SK-N-SH (cell line): Measurements from ENCODE around the gene ARID5A. TPM values are rescaled to one million over a fixed set of nuclear protein-coding genes. Genes with fewer than 3 reads are reported as not detected.

Experiments
- CTCF ChIA-PET: fragments of 300-600, 350-600 bp; formaldehyde crosslinking; extraction: SDS; loops from one replicate; lab custom pipeline; 2021; lab: Yijun Ruan, JAX
- POLR2A ChIA-PET: fragments of 350-600 bp; sonication (Branson Sonifier 250); formaldehyde crosslinking; extraction: SDS; loops from one replicate; lab custom pipeline; 2020; ENCODE audit warnings: antibody characterized with exemption, inconsistent platforms; lab: Yijun Ruan, JAX
- DNase-seq: peaks from one replicate; pipeline ENCODE4 v3.0.0; 2012
- H2AFZ ChIP-seq: fragments of 200-600 bp; sonication (generic); 2 replicates; pipeline ENCODE4 v1.8.1; 2016; ENCODE audit warnings: antibody characterized with exemption, mild to moderate bottlenecking, low read depth
- H3F3A ChIP-seq: fragments of 200-600 bp; sonication (generic); replicated peaks from 2 replicates; pipeline ENCODE3; 2016; ENCODE audit warnings: antibody characterized with exemption, mild to moderate bottlenecking; ENCODE audit not compliant: insufficient read depth
- H3K27ac ChIP-seq, 2 experiments: fragments of 200-500 bp in 1 of 2; fragments of 200-600 bp in 1 of 2; sonication (Bioruptor generic) in 1 of 2; sonication (generic), shearing (Covaris generic) in 1 of 2; 2 replicates each; pipeline versions ENCODE4 v1.5.1 to v1.6.1; 2014 to 2016; ENCODE audit warnings: low read depth in 2 of 2, inconsistent platforms in 1 of 2, low read length in 1 of 2, mild to moderate bottlenecking in 1 of 2, mixed read lengths in 1 of 2
- H3K27me3 ChIP-seq: fragments of 200-600 bp; sonication (generic), shearing (Covaris generic); 2 replicates; pipeline ENCODE4 v1.6.1; 2016; ENCODE audit warnings: mixed run types; ENCODE audit not compliant: insufficient read depth
- H3K36me3 ChIP-seq, 2 experiments: fragments of 200-500 bp in 1 of 2; fragments of 200-600 bp in 1 of 2; sonication (Bioruptor generic) in 1 of 2; sonication (generic) in 1 of 2; replicated peaks in 1 of 2; 2 replicates each; pipeline versions ENCODE3 to v1.5.1; 2014 to 2016; ENCODE audit warnings: low read length in 1 of 2, mild to moderate bottlenecking in 1 of 2; ENCODE audit not compliant: insufficient read depth in 2 of 2, control insufficient read depth in 1 of 2
- H3K4me1 ChIP-seq, 2 experiments: fragments of 200-500 bp in 1 of 2; fragments of 200-600 bp in 1 of 2; sonication (Bioruptor generic) in 1 of 2; sonication (generic), shearing (Covaris generic) in 1 of 2; 2 replicates each; pipeline versions ENCODE4 v1.5.1 to v1.6.1; 2014 to 2016; ENCODE audit warnings: low read depth in 1 of 2, low read length in 1 of 2, mixed run types in 1 of 2; ENCODE audit not compliant: insufficient read depth in 2 of 2, control insufficient read depth in 1 of 2
- H3K4me2 ChIP-seq: fragments of 200-600 bp; sonication (generic), shearing (Covaris generic); 2 replicates; pipeline ENCODE4 v1.6.1; 2017; ENCODE audit warnings: mixed run types
- H3K4me3 ChIP-seq, 2 experiments: fragments of 200-500 bp in 1 of 2; fragments of 200-600 bp in 1 of 2; sonication (Bioruptor generic) in 1 of 2; sonication (generic), shearing (Covaris generic) in 1 of 2; 2 replicates each; pipeline versions ENCODE4 v1.5.1 to v1.8.1; 2014 to 2016; ENCODE audit warnings: low read depth in 2 of 2, inconsistent platforms in 1 of 2, low read length in 1 of 2, mild to moderate bottlenecking in 1 of 2, mixed read lengths in 1 of 2, moderate library complexity in 1 of 2
- H3K79me2 ChIP-seq: fragments of 200-600 bp; sonication (generic); 2 replicates; pipeline ENCODE4 v1.8.1; 2017; ENCODE audit warnings: mild to moderate bottlenecking; ENCODE audit not compliant: insufficient read depth
- H3K9ac ChIP-seq: fragments of 200-600 bp; sonication (generic); 2 replicates; pipeline ENCODE4 v1.6.1; 2017; ENCODE audit warnings: mixed run types
- H3K9me2 ChIP-seq: fragments of 200-600 bp; sonication (generic); 2 replicates; pipeline ENCODE4 v1.6.1; 2017; ENCODE audit warnings: mixed run types
- H3K9me3 ChIP-seq: fragments of 200-600 bp; sonication (generic); 2 replicates; pipeline ENCODE4 v1.6.1; 2017; ENCODE audit warnings: mixed run types, mild to moderate bottlenecking, moderate library complexity
- H4K20me1 ChIP-seq: fragments of 200-600 bp; sonication (generic); 2 replicates; pipeline ENCODE4 v1.6.1; 2017; ENCODE audit warnings: mild to moderate bottlenecking, mixed run types; ENCODE audit not compliant: insufficient read depth
- CHD2 ChIP-seq: fragments of 150-350 bp; IDR thresholded peaks from 2 replicates; pipeline ENCODE4 v1.6.1; 2018; ENCODE audit warnings: low read length; ENCODE audit not compliant: partially characterized antibody
- ELF1 ChIP-seq: IDR thresholded peaks from 2 replicates; pipeline ENCODE4 v1.4.0; 2012
- EZH2phosphoT487 ChIP-seq: fragments of 200-600 bp; sonication (generic); IDR thresholded peaks from 2 replicates; pipeline ENCODE4 v1.6.1; 2017; ENCODE audit warnings: low read depth, mixed run types, mild to moderate bottlenecking, antibody characterized with exemption, moderate library complexity, borderline replicate concordance
- FOXM1 ChIP-seq: IDR thresholded peaks from 2 replicates; pipeline ENCODE4 v1.4.0; 2012; ENCODE audit warnings: low read depth, mild to moderate bottlenecking
- JUND ChIP-seq: IDR thresholded peaks from 2 replicates; pipeline ENCODE4 v1.4.0; 2012
- MEF2A ChIP-seq: IDR thresholded peaks from 2 replicates; pipeline ENCODE4 v1.4.0; 2012; ENCODE audit warnings: low read depth, borderline replicate concordance
- NFIC ChIP-seq: IDR thresholded peaks from 2 replicates; pipeline ENCODE4 v1.4.0; 2012; ENCODE audit warnings: borderline replicate concordance
- NRF1 ChIP-seq: IDR thresholded peaks from 2 replicates; pipeline ENCODE4 v1.6.1; 2012; ENCODE audit warnings: low read depth, mild to moderate bottlenecking, low read length
- RAD21 ChIP-seq: IDR thresholded peaks from 2 replicates; pipeline ENCODE4 v1.6.1; 2012; ENCODE audit warnings: mild to moderate bottlenecking, low read length
- YY1 ChIP-seq: IDR thresholded peaks from 2 replicates; pipeline ENCODE4 v1.4.0; 2012; ENCODE audit warnings: low read depth, mild to moderate bottlenecking
- WGBS: methylation state at CpG from one replicate; pipeline ENCODE4 v1.1.6; 2017; ENCODE audit warnings: low lambda C conversion rate; 5-methylcytosine and 5-hydroxymethylcytosine counted together
- polyA plus RNA-seq, 3 experiments: library from polyadenylated mRNA; depleted of rRNA; stranded (reverse); fragments of >200 nt; gene quantifications; 2 replicates each; pipeline ENCODE4 v1.2.3, GENCODE V29; 2012
- TF ChIP-seq, protein P1 (sequence below): fragments of 150-350 bp; IDR thresholded peaks from 2 replicates; pipeline ENCODE4 v1.6.1; 2016; ENCODE audit warnings: mild to moderate bottlenecking, low read depth, low read length
- TF ChIP-seq, protein P2 (sequence below): IDR thresholded peaks from 2 replicates; pipeline ENCODE4 v1.4.0; 2012; ENCODE audit warnings: low read depth, borderline replicate concordance
- TF ChIP-seq, protein P3 (sequence below): IDR thresholded peaks from 2 replicates; pipeline ENCODE4 v1.4.0; 2012; ENCODE audit warnings: low read depth
- TF ChIP-seq, protein P4 (sequence below): fragments of 150-350 bp; IDR thresholded peaks from 2 replicates; pipeline ENCODE4 v1.6.1; 2017; ENCODE audit warnings: antibody characterized with exemption, low read length, low read depth, borderline replicate concordance

Gene ARID5A
- polyA plus RNA-seq, 1 of the 3 experiments (the other 2 are of a cell fraction), result 3.3 TPM

DNA sequence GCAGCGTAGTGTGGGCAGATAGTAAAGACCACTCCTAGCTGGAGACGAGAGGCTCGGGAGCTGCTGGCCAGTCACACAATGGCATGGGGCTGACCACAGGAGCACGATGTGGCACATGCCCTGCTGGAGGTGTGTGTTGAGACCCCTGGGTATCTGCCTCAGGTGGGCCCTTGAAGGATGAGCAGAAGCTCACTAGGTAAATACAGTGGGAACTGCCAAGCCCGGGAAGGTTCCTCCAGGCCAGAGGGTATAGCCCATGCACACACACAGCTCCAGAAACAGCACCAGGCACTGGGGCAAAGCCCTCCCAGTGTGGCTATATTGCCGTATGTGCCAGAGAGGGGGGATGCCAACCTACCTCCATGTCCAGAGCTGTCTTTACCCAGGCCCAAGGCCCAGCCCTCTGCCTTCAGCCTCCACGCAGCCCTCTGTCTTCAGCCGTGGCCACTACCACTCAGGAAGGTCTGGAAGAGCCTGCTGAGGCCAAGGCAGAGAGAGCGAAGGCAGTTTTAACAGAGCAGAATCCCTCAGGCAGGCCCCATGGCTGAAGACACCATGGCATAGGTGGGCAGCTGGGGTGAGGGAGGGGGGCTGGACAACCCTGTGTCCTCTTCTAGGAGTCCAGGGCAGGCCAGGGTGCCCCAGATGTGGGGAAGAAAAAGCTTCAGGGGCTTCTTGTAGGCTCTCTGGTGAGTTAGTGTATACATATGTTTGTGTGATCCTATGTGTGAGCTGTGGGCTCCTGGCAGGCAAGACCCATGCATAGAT lies 7.0 kb upstream of the ARID5A start:
- Histone ChIP-seq H3K9ac (no peak overlapping the region), H3K4me1 (peaks cover 27% of the 10 kb centered on the region in 2 experiments), H3K4me3 (no peak overlapping the region), H3K9me3 (no peaks in the 10 kb centered on the region), H3F3A (peaks cover 7% of the 10 kb centered on the region), H3K27me3 (no peaks in the 10 kb centered on the region), H3K9me2 (no peaks in the 10 kb centered on the region), H3K79me2 (no peaks in the 10 kb centered on the region), H2AFZ (no peak overlapping the region), H3K36me3 (no peaks in the 10 kb centered on the region), H3K27ac (no peak overlapping the region), H3K4me2 (no peak overlapping the region), H4K20me1 (no peaks in the 10 kb centered on the region)
- ChIA-PET POLR2A (no interaction called here), CTCF (interaction anchor here (0.7 to 3.2 kb wide), 3 partner anchors 21 to 122 kb away, joined by 4 to 27 read pairs (median 5); no protein-coding TSS in a partner anchor)
- no peak for DNase-seq
- TF ChIP-seq, protein P1, sequence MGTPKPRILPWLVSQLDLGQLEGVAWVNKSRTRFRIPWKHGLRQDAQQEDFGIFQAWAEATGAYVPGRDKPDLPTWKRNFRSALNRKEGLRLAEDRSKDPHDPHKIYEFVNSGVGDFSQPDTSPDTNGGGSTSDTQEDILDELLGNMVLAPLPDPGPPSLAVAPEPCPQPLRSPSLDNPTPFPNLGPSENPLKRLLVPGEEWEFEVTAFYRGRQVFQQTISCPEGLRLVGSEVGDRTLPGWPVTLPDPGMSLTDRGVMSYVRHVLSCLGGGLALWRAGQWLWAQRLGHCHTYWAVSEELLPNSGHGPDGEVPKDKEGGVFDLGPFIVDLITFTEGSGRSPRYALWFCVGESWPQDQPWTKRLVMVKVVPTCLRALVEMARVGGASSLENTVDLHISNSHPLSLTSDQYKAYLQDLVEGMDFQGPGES, result no peak
- TF ChIP-seq ELF1, result no peak
- TF ChIP-seq, protein P2, sequence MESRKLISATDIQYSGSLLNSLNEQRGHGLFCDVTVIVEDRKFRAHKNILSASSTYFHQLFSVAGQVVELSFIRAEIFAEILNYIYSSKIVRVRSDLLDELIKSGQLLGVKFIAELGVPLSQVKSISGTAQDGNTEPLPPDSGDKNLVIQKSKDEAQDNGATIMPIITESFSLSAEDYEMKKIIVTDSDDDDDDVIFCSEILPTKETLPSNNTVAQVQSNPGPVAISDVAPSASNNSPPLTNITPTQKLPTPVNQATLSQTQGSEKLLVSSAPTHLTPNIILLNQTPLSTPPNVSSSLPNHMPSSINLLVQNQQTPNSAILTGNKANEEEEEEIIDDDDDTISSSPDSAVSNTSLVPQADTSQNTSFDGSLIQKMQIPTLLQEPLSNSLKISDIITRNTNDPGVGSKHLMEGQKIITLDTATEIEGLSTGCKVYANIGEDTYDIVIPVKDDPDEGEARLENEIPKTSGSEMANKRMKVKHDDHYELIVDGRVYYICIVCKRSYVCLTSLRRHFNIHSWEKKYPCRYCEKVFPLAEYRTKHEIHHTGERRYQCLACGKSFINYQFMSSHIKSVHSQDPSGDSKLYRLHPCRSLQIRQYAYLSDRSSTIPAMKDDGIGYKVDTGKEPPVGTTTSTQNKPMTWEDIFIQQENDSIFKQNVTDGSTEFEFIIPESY, result no peak
- TF ChIP-seq, protein P3, sequence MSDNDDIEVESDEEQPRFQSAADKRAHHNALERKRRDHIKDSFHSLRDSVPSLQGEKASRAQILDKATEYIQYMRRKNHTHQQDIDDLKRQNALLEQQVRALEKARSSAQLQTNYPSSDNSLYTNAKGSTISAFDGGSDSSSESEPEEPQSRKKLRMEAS, result no peak
- TF ChIP-seq RAD21, result no peak
- no peak for TF ChIP-seq JUND
- no peak for TF ChIP-seq FOXM1
- no peak for TF ChIP-seq NFIC
- WGBS, result 83% methylated on average over 6 of the region's 9 CpGs

DNA sequence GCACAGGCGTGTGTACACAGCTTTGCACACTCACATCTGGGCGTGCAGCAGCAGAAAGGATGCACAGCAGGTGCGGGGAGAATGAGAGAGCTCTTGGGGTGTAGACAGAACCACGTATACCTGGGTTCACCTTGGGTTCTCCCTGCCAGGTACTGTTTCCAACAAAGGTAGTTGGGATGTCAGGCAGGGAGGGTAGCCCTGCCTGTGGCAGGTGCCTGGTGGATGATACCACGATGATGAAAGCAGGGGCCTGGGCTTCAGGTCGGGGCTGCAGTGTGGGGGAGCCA lies 6.5 kb upstream of the ARID5A start:
- no peak for DNase-seq
- H3K79me2 ChIP-seq, result no peaks in the 10 kb centered on the region
- no peaks in the 10 kb centered on the region for H3K9me3 ChIP-seq
- H3K4me3 ChIP-seq, result no peak overlapping the region
- TF ChIP-seq MEF2A (no peak), EZH2phosphoT487 (no peak), NRF1 (no peak), CHD2 (no peak), FOXM1 (no peak), YY1 (no peak)
- TF ChIP-seq, protein P4, sequence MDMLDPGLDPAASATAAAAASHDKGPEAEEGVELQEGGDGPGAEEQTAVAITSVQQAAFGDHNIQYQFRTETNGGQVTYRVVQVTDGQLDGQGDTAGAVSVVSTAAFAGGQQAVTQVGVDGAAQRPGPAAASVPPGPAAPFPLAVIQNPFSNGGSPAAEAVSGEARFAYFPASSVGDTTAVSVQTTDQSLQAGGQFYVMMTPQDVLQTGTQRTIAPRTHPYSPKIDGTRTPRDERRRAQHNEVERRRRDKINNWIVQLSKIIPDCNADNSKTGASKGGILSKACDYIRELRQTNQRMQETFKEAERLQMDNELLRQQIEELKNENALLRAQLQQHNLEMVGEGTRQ, result no peak
- H3K27me3 ChIP-seq, result no peaks in the 10 kb centered on the region
- H3K9ac ChIP-seq, result no peak overlapping the region
- H3F3A ChIP-seq, result peaks cover 7% of the 10 kb centered on the region
- H3K36me3 ChIP-seq, result no peaks in the 10 kb centered on the region
- ChIA-PET POLR2A (no interaction called here), CTCF (interaction anchor here (0.7 to 6.2 kb wide), 4 partner anchors 21 to 122 kb away, joined by 4 to 47 read pairs (median 16); no protein-coding TSS in a partner anchor)
- no peaks in the 10 kb centered on the region for H3K9me2 ChIP-seq
- H3K27ac ChIP-seq, result no peak overlapping the region
- H2AFZ ChIP-seq, result no peak overlapping the region
- peaks cover 27 to 32% of the 10 kb centered on the region in 2 experiments for H3K4me1 ChIP-seq
- WGBS, result 84% methylated on average over 2 of the region's 6 CpGs
- H3K4me2 ChIP-seq, result no peak overlapping the region
- no peaks in the 10 kb centered on the region for H4K20me1 ChIP-seq
